Measurements from ENCODE around the gene GGT1. TPM values are rescaled to one million over a fixed set of nuclear protein-coding genes. Genes with fewer than 3 reads are reported as not detected.

GGT1 gene
- polyA plus RNA-seq, 1 experiment, result 2.4 TPM

DNA sequence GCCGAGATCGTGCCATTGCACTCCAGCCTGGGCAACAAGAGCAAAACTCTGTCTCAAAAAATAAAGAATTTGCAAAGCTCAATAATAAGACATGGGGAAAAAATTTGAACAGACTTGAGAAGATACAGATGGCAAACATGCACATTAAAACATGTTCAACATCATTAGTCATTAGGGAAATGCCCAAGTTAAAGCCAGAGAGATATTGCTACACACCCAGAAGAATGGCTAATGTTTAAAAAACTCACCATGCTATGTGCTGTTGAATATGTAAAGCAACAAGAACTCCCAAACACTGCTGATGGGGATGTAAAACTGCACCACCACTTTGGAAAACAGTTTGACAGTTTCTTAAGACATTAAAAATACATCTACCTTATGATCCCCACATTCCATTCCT, 22.7 kb upstream of the GGT1 start:
- TF ChIP-seq, protein P1, sequence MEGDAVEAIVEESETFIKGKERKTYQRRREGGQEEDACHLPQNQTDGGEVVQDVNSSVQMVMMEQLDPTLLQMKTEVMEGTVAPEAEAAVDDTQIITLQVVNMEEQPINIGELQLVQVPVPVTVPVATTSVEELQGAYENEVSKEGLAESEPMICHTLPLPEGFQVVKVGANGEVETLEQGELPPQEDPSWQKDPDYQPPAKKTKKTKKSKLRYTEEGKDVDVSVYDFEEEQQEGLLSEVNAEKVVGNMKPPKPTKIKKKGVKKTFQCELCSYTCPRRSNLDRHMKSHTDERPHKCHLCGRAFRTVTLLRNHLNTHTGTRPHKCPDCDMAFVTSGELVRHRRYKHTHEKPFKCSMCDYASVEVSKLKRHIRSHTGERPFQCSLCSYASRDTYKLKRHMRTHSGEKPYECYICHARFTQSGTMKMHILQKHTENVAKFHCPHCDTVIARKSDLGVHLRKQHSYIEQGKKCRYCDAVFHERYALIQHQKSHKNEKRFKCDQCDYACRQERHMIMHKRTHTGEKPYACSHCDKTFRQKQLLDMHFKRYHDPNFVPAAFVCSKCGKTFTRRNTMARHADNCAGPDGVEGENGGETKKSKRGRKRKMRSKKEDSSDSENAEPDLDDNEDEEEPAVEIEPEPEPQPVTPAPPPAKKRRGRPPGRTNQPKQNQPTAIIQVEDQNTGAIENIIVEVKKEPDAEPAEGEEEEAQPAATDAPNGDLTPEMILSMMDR (IDR thresholded peaks at IDR 0.05; ENCODE audit: insufficient read depth, low read depth, low read length), result no peak

DNA sequence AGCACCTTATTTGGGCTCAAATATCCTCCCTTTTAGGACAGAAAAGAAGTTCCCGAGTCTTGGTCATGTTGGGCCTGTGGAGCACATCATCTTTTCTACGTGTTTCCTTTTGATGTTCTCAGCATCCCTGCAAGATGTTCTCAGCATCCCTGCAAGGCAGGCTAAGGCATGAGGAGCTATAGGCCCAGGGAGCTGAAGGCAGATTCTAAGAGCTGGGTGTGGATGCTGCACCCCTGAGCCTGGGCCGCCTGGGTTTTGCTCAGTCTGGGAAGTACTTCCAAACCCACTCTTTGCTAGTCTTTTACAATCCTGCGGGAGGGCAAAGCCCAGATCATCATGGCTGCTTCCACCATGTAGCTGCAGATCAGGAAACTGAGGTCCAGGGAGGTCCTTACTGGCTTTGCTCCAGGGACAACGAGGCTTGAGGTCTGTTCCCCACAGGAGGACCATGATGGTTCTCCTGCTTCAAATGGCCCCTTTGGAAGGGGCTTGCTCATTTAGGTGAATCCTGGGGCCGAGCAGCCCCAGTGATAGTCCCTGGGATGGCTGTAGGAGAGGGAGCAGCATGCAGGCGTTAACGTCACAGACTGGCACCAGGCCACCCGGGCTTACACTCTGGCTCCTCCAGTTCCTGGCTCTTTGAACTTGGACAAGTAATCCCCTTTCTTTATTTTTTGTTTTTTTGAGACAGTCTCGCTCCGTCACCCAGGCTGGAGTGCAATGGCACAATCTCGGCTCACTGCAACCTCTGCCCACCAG, 20.8 kb upstream of the GGT1 start:
- Histone ChIP-seq H3K27me3 (ENCODE audit: control insufficient read depth, insufficient read depth, low read length) (no peaks in the 10 kb centered on the region), H3K4me3 (ENCODE audit: low read depth, low read length) (no peak overlapping the region), H3K36me3 (ENCODE audit: control insufficient read depth, insufficient read depth, low read length) (peaks cover 4% of the 10 kb centered on the region)
- TF ChIP-seq, protein P1 (IDR thresholded peaks at IDR 0.05; ENCODE audit: insufficient read depth, low read depth, low read length), result no peak
- ChIA-PET POLR2A (no interaction called here), CTCF (no interaction called here)
- DNase-seq (ENCODE audit: low read depth), result no peak

More for the DNA sequence above, 22.7 kb upstream of the GGT1 start:
- POLR2A ChIA-PET, result interaction anchor here (0.6 kb wide), 1 partner anchor 277 kb away, joined by 3 read pairs; no protein-coding TSS in a partner anchor
- Histone ChIP-seq H3K27me3 (ENCODE audit: control insufficient read depth, insufficient read depth, low read length) (no peaks in the 10 kb centered on the region), H3K4me3 (ENCODE audit: low read depth, low read length) (no peak overlapping the region), H3K36me3 (ENCODE audit: control insufficient read depth, insufficient read depth, low read length) (no peaks in the 10 kb centered on the region)
- CTCF ChIA-PET, result interaction anchor here (0.6 kb wide), 1 partner anchor 9 kb away, joined by 3 read pairs; no protein-coding TSS in a partner anchor
- peak; percentile 63 for DNase-seq (ENCODE audit: low read depth)

DNA sequence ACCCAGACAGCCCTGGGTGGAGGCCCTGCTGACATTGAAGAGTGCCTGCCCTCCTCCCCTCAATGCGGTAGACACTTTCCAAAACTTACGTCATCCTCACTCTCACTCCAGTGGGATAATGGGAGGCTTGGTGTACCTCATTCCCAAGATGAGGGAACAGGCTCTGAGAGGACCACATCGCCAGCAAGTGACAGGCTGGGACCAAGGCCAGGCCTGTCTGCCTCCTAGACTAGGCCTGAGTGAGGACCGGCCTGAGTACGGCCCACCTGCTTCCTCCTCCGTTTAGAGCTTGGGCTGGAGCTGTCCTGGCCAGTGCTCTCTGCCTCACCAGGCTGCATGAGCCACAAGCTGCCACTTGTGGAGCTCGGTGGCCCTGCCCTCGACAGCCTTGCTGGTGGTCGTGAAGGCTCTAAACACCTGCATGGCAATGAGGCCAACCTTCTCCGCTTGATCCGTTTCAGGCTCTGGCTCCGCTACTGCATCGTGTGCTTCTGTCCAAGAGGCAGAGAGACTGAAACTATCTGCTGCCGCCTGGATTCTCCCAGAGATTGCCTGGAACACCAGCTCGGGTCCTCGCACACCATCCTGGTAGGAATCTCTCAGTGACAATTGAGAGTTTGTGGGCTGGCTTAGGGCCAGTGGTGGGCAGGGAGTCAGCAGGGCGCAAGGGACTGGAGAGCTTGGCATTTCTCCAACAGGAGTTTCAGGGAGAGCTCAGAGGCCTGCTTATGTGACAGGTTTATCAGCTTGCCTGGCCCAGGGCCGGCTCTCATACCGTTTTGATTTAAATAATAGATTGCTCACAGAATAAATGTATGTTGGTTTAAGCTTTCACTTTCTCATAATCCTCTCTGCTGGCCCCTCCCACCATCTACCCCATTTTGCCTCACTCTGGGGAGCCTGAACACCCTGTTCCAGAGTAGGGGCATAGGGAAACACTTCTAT, 19.5 kb upstream of the GGT1 start:
- TF ChIP-seq, protein P1 (IDR thresholded peaks at IDR 0.05; ENCODE audit: insufficient read depth, low read depth, low read length), result no peak
- DNase-seq (ENCODE audit: low read depth), result no peak
- ChIA-PET POLR2A (no interaction called here), CTCF (interaction anchor here (0.6 kb wide), 1 partner anchor 1171 kb away, joined by 3 read pairs; no protein-coding TSS in a partner anchor)
- no peak overlapping the region for H3K4me3 ChIP-seq (ENCODE audit: low read depth, low read length)
- H3K36me3 ChIP-seq (ENCODE audit: control insufficient read depth, insufficient read depth, low read length), result peaks cover 6% of the 10 kb centered on the region
- H3K27me3 ChIP-seq (ENCODE audit: control insufficient read depth, insufficient read depth, low read length), result no peaks in the 10 kb centered on the region

DNA sequence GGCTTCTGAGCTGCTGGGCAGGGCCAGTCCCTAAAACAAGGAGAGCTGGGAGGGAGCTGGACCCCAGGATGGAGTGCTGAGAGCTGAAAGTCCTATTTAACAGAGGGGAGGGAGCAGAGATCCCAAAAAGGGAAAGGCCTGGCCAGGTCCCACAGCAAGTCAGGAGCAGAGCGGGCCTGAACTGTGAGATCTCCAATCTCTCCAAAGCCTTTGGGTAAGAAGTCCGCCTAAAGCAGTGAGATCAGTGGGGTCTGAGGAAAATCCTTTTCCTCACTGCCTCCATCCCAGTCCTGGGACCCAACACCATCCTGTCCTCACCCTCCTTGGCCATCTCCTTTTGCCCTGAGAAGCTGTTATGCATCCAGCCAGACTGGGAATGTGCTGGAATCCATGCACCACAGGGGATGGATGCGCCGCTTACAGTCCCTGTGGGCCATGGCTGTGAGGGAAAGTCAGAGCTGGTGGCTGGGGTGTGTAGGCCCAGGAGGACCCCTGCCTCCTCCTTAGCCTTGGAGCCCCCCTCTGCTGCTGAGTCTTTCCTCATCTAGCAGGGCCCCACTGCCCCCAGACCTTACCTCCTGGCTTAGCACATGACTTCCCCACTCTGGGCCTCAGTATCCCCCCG, 18.7 kb upstream of the GGT1 start:
- TF ChIP-seq, protein P1 (IDR thresholded peaks at IDR 0.05; ENCODE audit: insufficient read depth, low read depth, low read length), result no peak
- CTCF ChIA-PET, result no interaction called here
- no peak overlapping the region for H3K4me3 ChIP-seq (ENCODE audit: low read depth, low read length)
- H3K27me3 ChIP-seq (ENCODE audit: control insufficient read depth, insufficient read depth, low read length), result no peaks in the 10 kb centered on the region
- POLR2A ChIA-PET, result no interaction called here
- DNase-seq (ENCODE audit: low read depth), result no peak
- H3K36me3 ChIP-seq (ENCODE audit: control insufficient read depth, insufficient read depth, low read length), result peaks cover 6% of the 10 kb centered on the region
